Liver (tissue), 3 donors: ENCODE results near the gene CLRN3.

Experiments used
- CTCF ChIP-seq: fragments of 150-350 bp; IDR thresholded peaks from 2 replicates; pipeline ENCODE4 v1.5.1; 2017; ENCODE audit warnings: improper control_type of control experiment, low read depth, low read length; ENCODE audit not compliant: missing input control
- GABPA ChIP-seq, 2 donors: IDR thresholded peaks in 1 of 2; conservative IDR thresholded peaks in 1 of 2; 2 replicates each; pipeline ENCODE4 v1.6.1; 2016; ENCODE audit warnings: antibody characterized with exemption in 2 of 2, mild to moderate bottlenecking in 1 of 2, moderate library complexity in 1 of 2
- MAX ChIP-seq: IDR thresholded peaks from 2 replicates; pipeline ENCODE4 v1.6.1; 2016; ENCODE audit warnings: antibody characterized with exemption
- REST ChIP-seq: IDR thresholded peaks from 2 replicates; pipeline ENCODE4 v1.6.1; 2016; ENCODE audit warnings: antibody characterized with exemption, mild to moderate bottlenecking
- RXRA ChIP-seq, 2 donors: IDR thresholded peaks; 2 replicates each; pipeline ENCODE4 v1.6.1; 2017 to 2018; ENCODE audit warnings: antibody characterized with exemption in 2 of 2, mild to moderate bottlenecking in 1 of 2
- donor health status: healthy.
- donor health status: healthy.

GRCh38 chr10:127913368-127913759 lies 20.6 kb upstream of the CLRN3 start:
- TF ChIP-seq CTCF, result no peak
- no peak for TF ChIP-seq RXRA (IDR thresholded peaks at IDR 0.05)
- no peak for TF ChIP-seq GABPA (IDR thresholded peaks at IDR 0.05 in 1 of 2, conservative IDR thresholded peaks at IDR 0.05 in 1 of 2)
- TF ChIP-seq MAX, result no peak
- TF ChIP-seq REST, result no peak
